Activated CD8-positive, alpha-beta memory T cell treated with anti-CD3 and anti-CD28 coated beads, Interleukin-2, amount 10 ng/mL, durations not matched to agents 7 days and 5 days (primary cell): Measurements from ENCODE around the gene FAM124B. TPM values are rescaled to one million over a fixed set of nuclear protein-coding genes. Genes with fewer than 3 reads are reported as not detected.

ENCODE experiments used
- ATAC-seq: fragments of 150-1000 bp; cut with Tn5 transposase; one replicate; pipeline ENCODE4 v1.10.0; 2021; ENCODE audit warnings: moderate library complexity
- CTCF ChIA-PET: fragments of 350-600 bp; sonication (Branson Sonifier 250); formaldehyde crosslinking; loops from one replicate; lab custom pipeline; 2021; ENCODE audit warnings: antibody characterized with exemption; lab: Charles Lee
- DNase-seq: peaks from one replicate; pipeline ENCODE4 v3.0.0-alpha.2; 2020
- H3K27ac Mint-ChIP-seq: one replicate; pipeline ENCODE4 v1.8.0; 2021; ENCODE audit warnings: mild to moderate bottlenecking, mixed read lengths
- H3K27me3 Mint-ChIP-seq: one replicate; pipeline ENCODE4 v1.8.0; 2021; ENCODE audit warnings: mixed read lengths
- H3K36me3 Mint-ChIP-seq: one replicate; pipeline ENCODE4 v1.8.0; 2021; ENCODE audit warnings: mild to moderate bottlenecking, mixed read lengths
- H3K4me1 Mint-ChIP-seq: one replicate; pipeline ENCODE4 v1.8.0; 2021; ENCODE audit warnings: mixed read lengths
- H3K4me3 Mint-ChIP-seq: one replicate; pipeline ENCODE4 v1.8.0; 2021; ENCODE audit warnings: mild to moderate bottlenecking, moderate library complexity, mixed read lengths
- H3K9me3 Mint-ChIP-seq: one replicate; pipeline ENCODE4 v1.8.0; 2022; ENCODE audit warnings: low read depth, mixed read lengths
- total RNA-seq, 2 experiments: library from RNA; stranded (reverse); gene quantifications; one replicate each; pipeline ENCODE4 v1.2.3, GENCODE V29; 2021

FAM124B gene
- total RNA-seq, 2 experiments from 2014 or later: 0.15 to 0.23 TPM

- no peaks in the 10 kb centered on the region for H3K9me3 Mint-ChIP-seq
- peaks cover 4% of the 10 kb centered on the region for H3K27me3 Mint-ChIP-seq
- CTCF ChIA-PET: no interaction called here
- no peak overlapping the region for H3K27ac Mint-ChIP-seq
- H3K4me3 Mint-ChIP-seq: no peak overlapping the region
- H3K36me3 Mint-ChIP-seq: no peaks in the 10 kb centered on the region
- ATAC-seq (no peak), DNase-seq (no peak)
- no peaks in the 10 kb centered on the region for H3K4me1 Mint-ChIP-seq
These were observed 38.6 kb downstream of the FAM124B start for GRCh38 chr2:224363281-224363680.

GRCh38 chr2:224362094-224362493 is 39.8 kb downstream of the FAM124B start:
- ATAC-seq: no peak
- CTCF ChIA-PET: no interaction called here

GRCh38 chr2:224360801-224361251 is 41.1 kb downstream of the FAM124B start:
- CTCF ChIA-PET: interaction anchor here (1.0 to 2.0 kb wide), 5 partner anchors 8 to 390 kb away, joined by 3 to 10 read pairs (median 5); no protein-coding TSS in a partner anchor
- H3K9me3 Mint-ChIP-seq: no peaks in the 10 kb centered on the region
- no peak for DNase-seq
- H3K27me3 Mint-ChIP-seq: peaks cover 4% of the 10 kb centered on the region
- no peak overlapping the region for H3K27ac Mint-ChIP-seq
- no peaks in the 10 kb centered on the region for H3K4me1 Mint-ChIP-seq
- no peak overlapping the region for H3K4me3 Mint-ChIP-seq
- no peaks in the 10 kb centered on the region for H3K36me3 Mint-ChIP-seq
- no peak for ATAC-seq

More at GRCh38 chr2:224362094-224362493, 39.8 kb downstream of the FAM124B start:
- no peaks in the 10 kb centered on the region for H3K4me1 Mint-ChIP-seq
- H3K4me3 Mint-ChIP-seq: no peak overlapping the region
- H3K27me3 Mint-ChIP-seq: peaks cover 4% of the 10 kb centered on the region
- H3K36me3 Mint-ChIP-seq: no peaks in the 10 kb centered on the region
- no peak for DNase-seq
- H3K9me3 Mint-ChIP-seq: no peaks in the 10 kb centered on the region
- no peak overlapping the region for H3K27ac Mint-ChIP-seq

GRCh38 chr2:224359569-224359968 is 42.3 kb downstream of the FAM124B start:
- CTCF ChIA-PET: interaction anchor here (0.5 to 2.0 kb wide), 5 partner anchors 10 to 487 kb away, joined by 3 to 10 read pairs (median 5); no protein-coding TSS in a partner anchor
- no peaks in the 10 kb centered on the region for H3K36me3 Mint-ChIP-seq
- H3K4me1 Mint-ChIP-seq: no peaks in the 10 kb centered on the region
- peaks cover 4% of the 10 kb centered on the region for H3K27me3 Mint-ChIP-seq
- no peak overlapping the region for H3K4me3 Mint-ChIP-seq
- H3K9me3 Mint-ChIP-seq: no peaks in the 10 kb centered on the region
- no peak for DNase-seq
- no peak for ATAC-seq
- H3K27ac Mint-ChIP-seq: no peak overlapping the region

- Mint-ChIP-seq H3K4me1 (no peaks in the 10 kb centered on the region), H3K4me3 (no peak overlapping the region), H3K9me3 (no peaks in the 10 kb centered on the region), H3K36me3 (no peaks in the 10 kb centered on the region), H3K27me3 (peaks cover 4% of the 10 kb centered on the region), H3K27ac (no peak overlapping the region)
- DNase-seq (peak; percentile 60), ATAC-seq (peak; percentile 63)
- CTCF ChIA-PET: interaction anchor here (0.7 to 1.5 kb wide), 3 partner anchors 12 to 292 kb away, joined by 3 to 6 read pairs (median 6); no protein-coding TSS in a partner anchor
These were observed 44.6 kb downstream of the FAM124B start for GRCh38 chr2:224357098-224357901.

GRCh38 chr2:224354632-224355211 is 47.2 kb downstream of the FAM124B start:
- peaks cover 13% of the 10 kb centered on the region for H3K27me3 Mint-ChIP-seq
- H3K4me3 Mint-ChIP-seq: no peak overlapping the region
- DNase-seq: no peak
- CTCF ChIA-PET: interaction anchor here (1.1 to 1.2 kb wide), 3 partner anchors 156 to 384 kb away, joined by 3 to 4 read pairs (median 3); no protein-coding TSS in a partner anchor
- H3K4me1 Mint-ChIP-seq: no peaks in the 10 kb centered on the region
- ATAC-seq: no peak
- no peaks in the 10 kb centered on the region for H3K9me3 Mint-ChIP-seq
- no peaks in the 10 kb centered on the region for H3K36me3 Mint-ChIP-seq
- no peak overlapping the region for H3K27ac Mint-ChIP-seq

GRCh38 chr2:224350703-224351102 is 51.2 kb downstream of the FAM124B start:
- no peaks in the 10 kb centered on the region for H3K4me1 Mint-ChIP-seq
- DNase-seq (no peak), ATAC-seq (no peak)
- H3K9me3 Mint-ChIP-seq: no peaks in the 10 kb centered on the region
- no peak overlapping the region for H3K4me3 Mint-ChIP-seq
- H3K27me3 Mint-ChIP-seq: peaks cover 31% of the 10 kb centered on the region
- no peak overlapping the region for H3K27ac Mint-ChIP-seq
- no peaks in the 10 kb centered on the region for H3K36me3 Mint-ChIP-seq
- CTCF ChIA-PET: no interaction called here

GRCh38 chr2:224349396-224349795 is 52.5 kb downstream of the FAM124B start:
- no peaks in the 10 kb centered on the region for H3K36me3 Mint-ChIP-seq
- H3K27me3 Mint-ChIP-seq: peaks cover 31% of the 10 kb centered on the region
- CTCF ChIA-PET: no interaction called here
- no peak overlapping the region for H3K4me3 Mint-ChIP-seq
- no peak for ATAC-seq
- no peaks in the 10 kb centered on the region for H3K9me3 Mint-ChIP-seq
- no peak overlapping the region for H3K27ac Mint-ChIP-seq
- DNase-seq: no peak
- H3K4me1 Mint-ChIP-seq: no peaks in the 10 kb centered on the region

GRCh38 chr2:224347176-224348051 is 54.5 kb downstream of the FAM124B start:
- H3K4me1 Mint-ChIP-seq: no peaks in the 10 kb centered on the region
- H3K4me3 Mint-ChIP-seq: no peak overlapping the region
- H3K36me3 Mint-ChIP-seq: no peaks in the 10 kb centered on the region
- no peaks in the 10 kb centered on the region for H3K9me3 Mint-ChIP-seq
- no peak for DNase-seq
- H3K27ac Mint-ChIP-seq: no peak overlapping the region
- CTCF ChIA-PET: no interaction called here
- H3K27me3 Mint-ChIP-seq: peaks cover 45% of the 10 kb centered on the region
- no peak for ATAC-seq

- Mint-ChIP-seq H3K4me3 (no peak overlapping the region), H3K27me3 (peaks cover 32% of the 10 kb centered on the region), H3K4me1 (no peaks in the 10 kb centered on the region), H3K36me3 (no peaks in the 10 kb centered on the region), H3K9me3 (no peaks in the 10 kb centered on the region), H3K27ac (no peak overlapping the region)
- CTCF ChIA-PET: no interaction called here
- ATAC-seq: no peak
- no peak for DNase-seq
These were observed 56.4 kb downstream of the FAM124B start for GRCh38 chr2:224345492-224345891.

GRCh38 chr2:224343226-224343625 is 58.7 kb downstream of the FAM124B start:
- Mint-ChIP-seq H3K4me1 (no peaks in the 10 kb centered on the region), H3K4me3 (no peak overlapping the region)
- CTCF ChIA-PET: interaction anchor here (1.3 kb wide), 1 partner anchor 308 kb away, joined by 3 read pairs; no protein-coding TSS in a partner anchor

GRCh38 chr2:224335991-224336390 is 65.9 kb downstream of the FAM124B start:
- DNase-seq (no peak), ATAC-seq (no peak)
- Mint-ChIP-seq H3K4me1 (no peaks in the 10 kb centered on the region), H3K36me3 (no peaks in the 10 kb centered on the region), H3K4me3 (no peak overlapping the region), H3K27me3 (peaks cover 14% of the 10 kb centered on the region), H3K9me3 (no peaks in the 10 kb centered on the region), H3K27ac (no peak overlapping the region)
- CTCF ChIA-PET: no interaction called here

More at GRCh38 chr2:224343226-224343625, 58.7 kb downstream of the FAM124B start:
- Mint-ChIP-seq H3K27me3 (peaks cover 26% of the 10 kb centered on the region), H3K36me3 (no peaks in the 10 kb centered on the region), H3K27ac (no peak overlapping the region), H3K9me3 (no peaks in the 10 kb centered on the region)
- DNase-seq (no peak), ATAC-seq (no peak)

GRCh38 chr2:224334726-224335125 is 67.2 kb downstream of the FAM124B start:
- ATAC-seq (no peak), DNase-seq (no peak)
- no peaks in the 10 kb centered on the region for H3K4me1 Mint-ChIP-seq
- H3K27ac Mint-ChIP-seq: no peak overlapping the region
- no peaks in the 10 kb centered on the region for H3K36me3 Mint-ChIP-seq
- H3K9me3 Mint-ChIP-seq: no peaks in the 10 kb centered on the region
- no peak overlapping the region for H3K4me3 Mint-ChIP-seq
- peaks cover 14% of the 10 kb centered on the region for H3K27me3 Mint-ChIP-seq
- CTCF ChIA-PET: no interaction called here
